ENCODE data around the gene TMCC1.

DNA sequence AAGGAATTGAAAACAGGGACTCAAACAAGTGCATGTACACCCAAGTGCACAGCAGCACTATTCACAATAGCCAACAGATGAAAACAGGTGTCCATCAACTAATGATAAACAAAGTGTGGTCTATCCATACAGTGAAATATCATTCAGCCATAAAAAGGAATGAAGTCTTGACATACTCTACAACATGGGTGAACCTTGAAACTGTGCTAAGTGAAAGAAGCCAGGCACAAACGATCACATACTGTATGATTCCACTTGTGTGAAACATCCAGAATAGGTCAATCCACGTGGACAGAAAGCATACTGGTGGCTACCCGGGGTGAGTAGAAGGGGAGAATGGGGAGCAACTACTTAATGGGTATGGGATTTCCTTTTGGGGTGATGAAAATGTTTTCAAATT is 257.4 kb downstream of the TMCC1 start:
- TF ChIP-seq, protein P1, sequence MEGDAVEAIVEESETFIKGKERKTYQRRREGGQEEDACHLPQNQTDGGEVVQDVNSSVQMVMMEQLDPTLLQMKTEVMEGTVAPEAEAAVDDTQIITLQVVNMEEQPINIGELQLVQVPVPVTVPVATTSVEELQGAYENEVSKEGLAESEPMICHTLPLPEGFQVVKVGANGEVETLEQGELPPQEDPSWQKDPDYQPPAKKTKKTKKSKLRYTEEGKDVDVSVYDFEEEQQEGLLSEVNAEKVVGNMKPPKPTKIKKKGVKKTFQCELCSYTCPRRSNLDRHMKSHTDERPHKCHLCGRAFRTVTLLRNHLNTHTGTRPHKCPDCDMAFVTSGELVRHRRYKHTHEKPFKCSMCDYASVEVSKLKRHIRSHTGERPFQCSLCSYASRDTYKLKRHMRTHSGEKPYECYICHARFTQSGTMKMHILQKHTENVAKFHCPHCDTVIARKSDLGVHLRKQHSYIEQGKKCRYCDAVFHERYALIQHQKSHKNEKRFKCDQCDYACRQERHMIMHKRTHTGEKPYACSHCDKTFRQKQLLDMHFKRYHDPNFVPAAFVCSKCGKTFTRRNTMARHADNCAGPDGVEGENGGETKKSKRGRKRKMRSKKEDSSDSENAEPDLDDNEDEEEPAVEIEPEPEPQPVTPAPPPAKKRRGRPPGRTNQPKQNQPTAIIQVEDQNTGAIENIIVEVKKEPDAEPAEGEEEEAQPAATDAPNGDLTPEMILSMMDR (IDR thresholded peaks at IDR 0.05): no peak
- TF ChIP-seq EP300 (IDR thresholded peaks at IDR 0.05) (no peak), POLR2A (IDR thresholded peaks at IDR 0.05) (no peak)
